OCI-LY7 (cell line): ENCODE data around the gene GNAZ.

Source experiments
- CTCF ChIP-seq: fragments of 200-600 bp; sonication (generic); conservative IDR thresholded peaks from 2 replicates; pipeline ENCODE4 v1.5.1; 2014; ENCODE audit warnings: mild to moderate bottlenecking, antibody characterized with exemption, low read length, moderate library complexity, mixed read lengths
- EZH2phosphoT487 ChIP-seq: fragments of 200-600 bp; sonication (generic); IDR thresholded peaks from 2 replicates; pipeline ENCODE4 v1.6.1; 2018; ENCODE audit warnings: low read depth, borderline replicate concordance, mild to moderate bottlenecking, mixed run types, antibody characterized with exemption, low read length, moderate library complexity, mixed read lengths

GRCh38 chr22:23061471-23062280, 8.6 kb upstream of the GNAZ start:
- TF ChIP-seq CTCF (no peak), EZH2phosphoT487 (no peak)
